ENCODE results near the gene ETAA1.

Gene ETAA1

DNA sequence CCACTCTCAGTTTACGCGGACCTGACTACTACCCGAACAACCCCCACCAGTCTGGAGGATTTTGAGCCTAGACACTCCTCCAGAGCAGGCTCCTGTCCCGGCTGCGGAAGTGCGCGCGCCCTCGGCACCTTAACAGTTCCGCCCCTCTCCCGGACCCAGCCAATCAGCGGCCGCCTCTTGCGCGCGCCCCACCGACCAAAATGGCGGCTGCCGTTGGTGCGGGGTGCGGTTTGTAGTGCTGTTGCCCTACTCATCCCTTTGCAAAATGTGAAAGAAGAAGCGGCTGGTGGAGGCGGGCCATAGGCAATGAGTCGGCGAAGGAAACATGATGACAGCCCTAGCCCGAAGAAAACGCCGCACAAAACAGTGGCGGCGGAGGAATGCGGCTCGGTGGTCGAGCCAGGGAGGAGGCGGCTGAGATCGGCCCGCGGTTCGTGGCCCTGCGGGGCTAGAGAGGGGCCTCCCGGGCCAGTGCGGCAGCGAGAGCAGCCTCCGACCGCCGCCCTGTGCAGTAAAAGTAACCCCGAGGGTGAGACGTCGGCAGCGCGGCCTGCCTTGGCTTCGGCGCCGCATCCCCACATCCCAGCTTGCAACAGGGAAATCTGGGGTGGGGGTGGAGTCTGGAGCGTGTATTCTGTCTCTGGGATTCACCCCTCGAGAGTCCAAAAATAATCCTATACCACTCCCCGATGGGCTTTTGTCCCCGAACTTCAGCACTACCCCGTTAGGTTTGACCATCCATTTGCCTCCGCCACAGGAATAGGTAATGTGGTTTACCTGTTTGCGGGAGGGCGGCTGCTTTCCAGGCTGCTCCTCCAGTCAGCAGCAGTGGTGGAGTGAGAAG is at the start of gene ETAA1:
Gene ETAA1 (plus strand): TSS at position 191 of the 844 bp plus-strand sequence. CDS start 116 bp downstream, at position 307.
- Histone ChIP-seq H3K27ac (ENCODE audit: low read depth, low read length) (peak within 1 kb of the TSS; percentile 99), H3K4me1 (ENCODE audit: control insufficient read depth, insufficient read depth, low read length) (0 out of 2 replicates have a peak, but pooled peaks cover 8% of the 10 kb centered on the region), H3K4me3 (ENCODE audit: low read depth, low read length) (peak within 1 kb of the TSS; percentile 100), H3K9me3 (ENCODE audit: control insufficient read depth, insufficient read depth, low read depth, low read length) (no peaks in the 10 kb centered on the region), H3K9ac (ENCODE audit: low read length) (peak within 1 kb of the TSS; percentile 99), H3K27me3 (ENCODE audit: control insufficient read depth, insufficient read depth, low read length) (no peaks in the 10 kb centered on the region), H3K36me3 (ENCODE audit: control insufficient read depth, insufficient read depth, low read length) (peaks cover 13% of the 10 kb centered on the region)

DNA sequence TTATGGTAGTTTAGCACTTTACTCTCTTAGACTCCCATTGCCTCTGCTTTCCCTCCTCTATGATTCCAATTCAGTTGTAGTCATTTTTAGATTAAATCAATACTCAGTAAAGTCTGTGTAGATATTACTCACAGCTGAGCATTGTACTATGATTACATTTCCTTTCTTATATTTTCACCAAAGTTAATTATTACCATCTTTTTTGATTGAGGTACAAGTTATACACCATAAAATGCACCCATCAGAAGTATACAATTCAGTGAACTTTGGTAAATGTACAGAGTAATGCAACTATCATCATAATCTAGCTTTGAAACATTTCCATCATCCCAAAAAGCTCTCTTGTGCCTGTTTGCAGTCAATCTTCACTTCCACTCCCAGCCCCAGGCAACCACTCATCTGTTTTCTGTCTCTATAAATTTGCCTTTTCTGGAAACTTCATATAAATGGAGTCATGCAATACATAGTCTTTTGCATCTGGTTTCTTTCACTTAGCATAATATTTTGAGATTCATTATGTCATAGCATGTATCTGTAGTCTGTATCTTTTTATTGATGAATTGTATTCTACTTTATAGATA is 30.2 kb upstream of the ETAA1 start:
- Histone ChIP-seq H3K27ac (ENCODE audit: low read depth, low read length) (no peak overlapping the region), H3K9me3 (ENCODE audit: control insufficient read depth, insufficient read depth, low read depth, low read length) (peaks cover 5% of the 10 kb centered on the region), H3K4me3 (ENCODE audit: low read depth, low read length) (no peak overlapping the region), H3K4me1 (ENCODE audit: control insufficient read depth, insufficient read depth, low read length) (no peaks in the 10 kb centered on the region), H3K36me3 (ENCODE audit: control insufficient read depth, insufficient read depth, low read length) (no peaks in the 10 kb centered on the region), H3K9ac (ENCODE audit: low read length) (no peak overlapping the region), H3K27me3 (ENCODE audit: control insufficient read depth, insufficient read depth, low read length) (no peaks in the 10 kb centered on the region)

GRCh38 chr2:67374481-67374880 is 22.7 kb upstream of the ETAA1 start:
- Histone ChIP-seq H3K4me3 (ENCODE audit: low read depth, low read length) (no peak overlapping the region), H3K27me3 (ENCODE audit: control insufficient read depth, insufficient read depth, low read length) (no peaks in the 10 kb centered on the region), H3K4me1 (ENCODE audit: control insufficient read depth, insufficient read depth, low read length) (no peaks in the 10 kb centered on the region), H3K36me3 (ENCODE audit: control insufficient read depth, insufficient read depth, low read length) (no peaks in the 10 kb centered on the region), H3K27ac (ENCODE audit: low read depth, low read length) (no peak overlapping the region), H3K9ac (ENCODE audit: low read length) (no peak overlapping the region), H3K9me3 (ENCODE audit: control insufficient read depth, insufficient read depth, low read depth, low read length) (no peaks in the 10 kb centered on the region)

DNA sequence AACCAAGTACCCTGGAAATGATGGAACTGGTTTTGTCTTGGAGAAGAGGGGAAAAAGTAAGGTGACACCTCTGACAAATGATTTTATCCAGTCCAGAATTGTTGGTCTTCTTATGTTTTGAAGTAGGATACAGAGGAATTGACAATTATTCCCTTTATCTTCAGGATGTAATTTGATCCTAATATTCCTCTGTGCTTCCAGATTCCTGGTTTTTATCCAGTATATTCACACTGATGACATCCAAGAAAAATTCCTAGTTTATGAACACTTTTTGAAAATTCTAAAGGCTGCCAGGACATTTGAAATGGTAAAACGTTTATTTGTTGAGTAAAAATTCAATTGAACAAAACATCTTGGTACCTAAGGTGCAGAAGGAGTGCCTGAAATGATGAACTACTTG is 22.2 kb upstream of the ETAA1 start:
- H3K9ac ChIP-seq (ENCODE audit: low read length) = no peak overlapping the region
- no peak overlapping the region for H3K27ac ChIP-seq (ENCODE audit: low read depth, low read length)
- H3K36me3 ChIP-seq (ENCODE audit: control insufficient read depth, insufficient read depth, low read length) = no peaks in the 10 kb centered on the region
- H3K9me3 ChIP-seq (ENCODE audit: control insufficient read depth, insufficient read depth, low read depth, low read length) = no peaks in the 10 kb centered on the region
- no peaks in the 10 kb centered on the region for H3K27me3 ChIP-seq (ENCODE audit: control insufficient read depth, insufficient read depth, low read length)
- no peaks in the 10 kb centered on the region for H3K4me1 ChIP-seq (ENCODE audit: control insufficient read depth, insufficient read depth, low read length)
- H3K4me3 ChIP-seq (ENCODE audit: low read depth, low read length) = no peak overlapping the region

GRCh38 chr2:67378555-67378954 is 18.6 kb upstream of the ETAA1 start:
- Histone ChIP-seq H3K4me3 (ENCODE audit: low read depth, low read length) (no peak overlapping the region), H3K36me3 (ENCODE audit: control insufficient read depth, insufficient read depth, low read length) (no peaks in the 10 kb centered on the region), H3K9me3 (ENCODE audit: control insufficient read depth, insufficient read depth, low read depth, low read length) (no peaks in the 10 kb centered on the region), H3K27ac (ENCODE audit: low read depth, low read length) (no peak overlapping the region), H3K27me3 (ENCODE audit: control insufficient read depth, insufficient read depth, low read length) (no peaks in the 10 kb centered on the region), H3K9ac (ENCODE audit: low read length) (no peak overlapping the region), H3K4me1 (ENCODE audit: control insufficient read depth, insufficient read depth, low read length) (no peaks in the 10 kb centered on the region)

GRCh38 chr2:67379048-67379447 is 18.1 kb upstream of the ETAA1 start:
- H3K4me1 ChIP-seq (ENCODE audit: control insufficient read depth, insufficient read depth, low read length) = no peaks in the 10 kb centered on the region
- H3K9ac ChIP-seq (ENCODE audit: low read length) = no peak overlapping the region
- no peak overlapping the region for H3K27ac ChIP-seq (ENCODE audit: low read depth, low read length)
- no peak overlapping the region for H3K4me3 ChIP-seq (ENCODE audit: low read depth, low read length)
- H3K36me3 ChIP-seq (ENCODE audit: control insufficient read depth, insufficient read depth, low read length) = no peaks in the 10 kb centered on the region
- H3K27me3 ChIP-seq (ENCODE audit: control insufficient read depth, insufficient read depth, low read length) = no peaks in the 10 kb centered on the region
- no peaks in the 10 kb centered on the region for H3K9me3 ChIP-seq (ENCODE audit: control insufficient read depth, insufficient read depth, low read depth, low read length)

GRCh38 chr2:67384123-67384822 is 12.9 kb upstream of the ETAA1 start:
- Histone ChIP-seq H3K9ac (ENCODE audit: low read length) (no peak overlapping the region), H3K27ac (ENCODE audit: low read depth, low read length) (no peak overlapping the region), H3K4me1 (ENCODE audit: control insufficient read depth, insufficient read depth, low read length) (peaks cover 10% of the 10 kb centered on the region), H3K4me3 (ENCODE audit: low read depth, low read length) (no peak overlapping the region), H3K9me3 (ENCODE audit: control insufficient read depth, insufficient read depth, low read depth, low read length) (no peaks in the 10 kb centered on the region), H3K27me3 (ENCODE audit: control insufficient read depth, insufficient read depth, low read length) (no peaks in the 10 kb centered on the region), H3K36me3 (ENCODE audit: control insufficient read depth, insufficient read depth, low read length) (no peaks in the 10 kb centered on the region)

GRCh38 chr2:67388680-67389079 is 8.5 kb upstream of the ETAA1 start:
- Histone ChIP-seq H3K9me3 (ENCODE audit: control insufficient read depth, insufficient read depth, low read depth, low read length) (no peaks in the 10 kb centered on the region), H3K9ac (ENCODE audit: low read length) (no peak overlapping the region), H3K27me3 (ENCODE audit: control insufficient read depth, insufficient read depth, low read length) (no peaks in the 10 kb centered on the region), H3K4me1 (ENCODE audit: control insufficient read depth, insufficient read depth, low read length) (peaks cover 22% of the 10 kb centered on the region), H3K4me3 (ENCODE audit: low read depth, low read length) (no peak overlapping the region), H3K27ac (ENCODE audit: low read depth, low read length) (peak overlapping the region; percentile 79), H3K36me3 (ENCODE audit: control insufficient read depth, insufficient read depth, low read length) (no peaks in the 10 kb centered on the region)

DNA sequence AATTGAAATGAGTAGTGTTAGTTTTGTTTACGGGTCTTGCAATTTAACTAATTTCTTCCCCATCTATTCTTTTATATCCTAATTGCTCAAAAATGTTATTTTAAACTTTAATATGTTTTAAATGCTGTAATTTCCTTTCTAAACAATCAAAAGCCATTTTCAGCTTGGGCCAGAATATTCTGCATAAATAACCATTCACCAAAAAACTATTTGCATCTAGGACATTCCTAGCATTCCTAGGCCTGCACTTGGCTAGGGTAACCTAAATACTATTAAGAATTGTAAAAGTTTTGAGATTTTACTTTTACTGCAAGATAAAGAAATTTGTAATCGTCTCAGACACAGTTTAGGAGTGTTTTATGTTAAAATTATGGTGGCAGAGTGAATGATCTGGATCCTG is 7.8 kb upstream of the ETAA1 start:
- Histone ChIP-seq H3K36me3 (ENCODE audit: control insufficient read depth, insufficient read depth, low read length) (no peaks in the 10 kb centered on the region), H3K27me3 (ENCODE audit: control insufficient read depth, insufficient read depth, low read length) (no peaks in the 10 kb centered on the region), H3K9ac (ENCODE audit: low read length) (peak overlapping the region; percentile 16), H3K27ac (ENCODE audit: low read depth, low read length) (peak overlapping the region; percentile 79), H3K4me3 (ENCODE audit: low read depth, low read length) (no peak overlapping the region), H3K4me1 (ENCODE audit: control insufficient read depth, insufficient read depth, low read length) (peaks cover 22% of the 10 kb centered on the region), H3K9me3 (ENCODE audit: control insufficient read depth, insufficient read depth, low read depth, low read length) (no peaks in the 10 kb centered on the region)

DNA sequence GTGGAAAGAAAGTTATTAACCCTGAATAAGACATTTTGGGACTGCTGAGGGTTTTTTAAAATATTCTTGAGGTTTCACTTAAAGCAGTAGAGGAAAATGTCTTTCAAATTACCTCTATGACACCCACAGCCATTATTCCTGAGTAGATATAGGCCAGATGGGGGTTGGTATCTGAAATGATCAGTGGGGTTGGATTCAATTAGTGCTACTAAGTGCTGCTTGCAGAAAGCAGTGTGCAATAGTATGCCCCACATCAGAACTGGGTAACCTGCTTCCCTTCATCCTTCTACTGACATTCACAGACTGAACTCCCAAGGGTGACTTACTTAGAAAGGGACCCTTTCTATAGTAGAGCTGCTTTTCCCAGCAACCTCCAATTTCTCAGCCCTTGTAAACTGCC is 7.3 kb upstream of the ETAA1 start:
- Histone ChIP-seq H3K27ac (ENCODE audit: low read depth, low read length) (peak overlapping the region; percentile 79), H3K9me3 (ENCODE audit: control insufficient read depth, insufficient read depth, low read depth, low read length) (no peaks in the 10 kb centered on the region), H3K36me3 (ENCODE audit: control insufficient read depth, insufficient read depth, low read length) (no peaks in the 10 kb centered on the region), H3K4me3 (ENCODE audit: low read depth, low read length) (no peak overlapping the region), H3K27me3 (ENCODE audit: control insufficient read depth, insufficient read depth, low read length) (no peaks in the 10 kb centered on the region), H3K4me1 (ENCODE audit: control insufficient read depth, insufficient read depth, low read length) (peaks cover 22% of the 10 kb centered on the region), H3K9ac (ENCODE audit: low read length) (peak overlapping the region; percentile 16)

DNA sequence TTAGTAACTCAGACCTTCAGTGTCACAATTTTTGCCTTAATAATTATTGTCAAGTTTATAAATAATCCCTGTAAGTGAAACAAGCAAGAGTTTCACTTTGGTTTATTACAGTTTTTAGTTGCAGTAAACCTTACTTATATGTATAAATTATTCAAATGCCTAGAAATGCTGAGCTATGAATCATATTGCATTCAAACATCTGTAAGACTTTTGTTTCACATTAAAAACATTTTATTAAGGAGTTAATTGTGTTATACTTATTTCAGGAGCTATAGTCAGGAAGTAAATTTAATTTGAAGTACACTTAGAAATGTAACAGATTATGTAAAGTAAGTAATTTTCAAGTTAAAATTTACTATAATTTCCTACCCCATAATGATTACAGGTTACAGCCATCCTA is 3.9 kb upstream of the ETAA1 start:
- Histone ChIP-seq H3K9me3 (ENCODE audit: control insufficient read depth, insufficient read depth, low read depth, low read length) (no peaks in the 10 kb centered on the region), H3K36me3 (ENCODE audit: control insufficient read depth, insufficient read depth, low read length) (no peaks in the 10 kb centered on the region), H3K9ac (ENCODE audit: low read length) (no peak overlapping the region), H3K27ac (ENCODE audit: low read depth, low read length) (no peak overlapping the region), H3K27me3 (ENCODE audit: control insufficient read depth, insufficient read depth, low read length) (no peaks in the 10 kb centered on the region), H3K4me3 (ENCODE audit: low read depth, low read length) (no peak overlapping the region), H3K4me1 (ENCODE audit: control insufficient read depth, insufficient read depth, low read length) (peaks cover 22% of the 10 kb centered on the region)
